Cardiac muscle cell (in vitro differentiated cells and primary cell): Measurements from ENCODE around the gene SNX9. TPM values are rescaled to one million over a fixed set of nuclear protein-coding genes. Genes with fewer than 3 reads are reported as not detected.
A peak's percentile ranks its signal among the peaks of the same experiment; 100 is the strongest.

Experiments used
- DNase-seq, 2 donors: peaks; one replicate each; pipeline versions ENCODE4 v3.0.0 to v3.0.0-alpha.2; 2010 to 2017; ENCODE audit warnings: low read depth in 1 of 2, low spot score in 1 of 2
- H3K27ac ChIP-seq: fragments of 200-600 bp; sonication (generic); 2 replicates; pipeline ENCODE4 v1.5.1; 2016
- H3K27me3 ChIP-seq: fragments of 200-600 bp; sonication (generic); 2 replicates; pipeline ENCODE4 v1.6.0; 2016; ENCODE audit warnings: control low read depth
- H3K36me3 ChIP-seq: fragments of 200-600 bp; sonication (generic); 2 replicates; pipeline ENCODE4 v1.5.1; 2016; ENCODE audit warnings: control low read depth
- H3K4me1 ChIP-seq: fragments of 200-600 bp; sonication (generic); 2 replicates; pipeline ENCODE4 v1.8.1; 2017; ENCODE audit warnings: low read depth, mild to moderate bottlenecking, mixed run types
- H3K4me3 ChIP-seq: fragments of 200-600 bp; sonication (generic); 2 replicates; pipeline ENCODE4 v1.5.1; 2016; ENCODE audit warnings: mild to moderate bottlenecking
- H3K9me3 ChIP-seq: fragments of 200-600 bp; sonication (generic); 2 replicates; pipeline ENCODE4 v1.5.1; 2017; ENCODE audit warnings: low read depth, mild to moderate bottlenecking, control low read depth
- CTCF ChIP-seq: IDR thresholded peaks from 2 replicates; pipeline ENCODE4 v1.5.1; 2012; ENCODE audit warnings: low read depth, mild to moderate bottlenecking, low read length
- polyA plus RNA-seq: library from polyadenylated mRNA; unstranded; fragments of >200 nt; fragmentation: Nextera tagmentation; extraction: Ambion mirVana; gene quantifications from 2 replicates; pipeline ENCODE4 v1.2.1, GENCODE V29; 2016
- total RNA-seq: library from RNA; depleted of rRNA; stranded (reverse); fragments of >200 nt; gene quantifications from 2 replicates; pipeline ENCODE4 v1.2.3, GENCODE V29; 2016

The SNX9 gene
- total and polyA plus RNA-seq, 2 experiments from 2014 or later: 23.9 to 27.0 TPM

- TF ChIP-seq CTCF: no peak
- H3K27ac ChIP-seq: no peak overlapping the region
- H3K36me3 ChIP-seq: no peaks in the 10 kb centered on the region
- no peaks in the 10 kb centered on the region for H3K27me3 ChIP-seq
- no peaks in the 10 kb centered on the region for H3K9me3 ChIP-seq
- H3K4me1 ChIP-seq: no peaks in the 10 kb centered on the region
- peak in 1 of 2 donors; percentile 35 for DNase-seq
- H3K4me3 ChIP-seq: no peak overlapping the region
These were observed 155.2 kb downstream of the SNX9 start for GRCh38 chr6:157978021-157978783.

GRCh38 chr6:157980288-157981131 is 157.5 kb downstream of the SNX9 start:
- no peak for TF ChIP-seq CTCF

GRCh38 chr6:157981132-157981394 is 158.0 kb downstream of the SNX9 start:
- Histone ChIP-seq H3K4me1 (no peaks in the 10 kb centered on the region), H3K27me3 (no peaks in the 10 kb centered on the region), H3K4me3 (peak overlapping the region; percentile 52), H3K27ac (no peak overlapping the region), H3K36me3 (no peaks in the 10 kb centered on the region), H3K9me3 (no peaks in the 10 kb centered on the region)
- TF ChIP-seq CTCF: no peak
- DNase-seq: no peak

More at GRCh38 chr6:157980288-157981131, 157.5 kb downstream of the SNX9 start:
- no peak overlapping the region for H3K27ac ChIP-seq
- no peaks in the 10 kb centered on the region for H3K9me3 ChIP-seq
- no peaks in the 10 kb centered on the region for H3K36me3 ChIP-seq
- H3K4me1 ChIP-seq: no peaks in the 10 kb centered on the region
- no peak overlapping the region for H3K4me3 ChIP-seq
- no peaks in the 10 kb centered on the region for H3K27me3 ChIP-seq
- DNase-seq: no peak

GRCh38 chr6:157981395-157982101 is 158.5 kb downstream of the SNX9 start, which contains the start of gene SYNJ2:
Gene SYNJ2 (plus strand): TSS chr6:157981863. CDS start chr6:157981962, 99 bp downstream.
- peak; percentile 58 for TF ChIP-seq CTCF
- Histone ChIP-seq H3K27ac (peak within 1 kb of the TSS; percentile 50), H3K9me3 (no peaks in the 10 kb centered on the region), H3K4me3 (peak within 1 kb of the TSS; percentile 52), H3K4me1 (no peaks in the 10 kb centered on the region), H3K36me3 (no peaks in the 10 kb centered on the region), H3K27me3 (no peaks in the 10 kb centered on the region)
- DNase-seq: peak; percentile 93 to 94

- Histone ChIP-seq H3K27me3 (no peaks in the 10 kb centered on the region), H3K9me3 (no peaks in the 10 kb centered on the region), H3K27ac (peak overlapping the region; percentile 50), H3K36me3 (no peaks in the 10 kb centered on the region), H3K4me1 (no peaks in the 10 kb centered on the region), H3K4me3 (peak overlapping the region; percentile 52)
- DNase-seq: peak; percentile 48 to 58
- TF ChIP-seq CTCF: no peak
These were observed 159.1 kb downstream of the SNX9 start for GRCh38 chr6:157982102-157982562.
